Measurements from ENCODE around the gene DGCR8. TPM values are rescaled to one million over a fixed set of nuclear protein-coding genes. Genes with fewer than 3 reads are reported as not detected.
"Not testable (repeated sequence)": the region's sequence is repeated elsewhere in the genome, so short reads cannot be mapped to it uniquely, and the experiment has no call there.

Gene DGCR8
- total RNA-seq, 2 donors from 2014 or later = 8.3 to 12.1 TPM

DNA sequence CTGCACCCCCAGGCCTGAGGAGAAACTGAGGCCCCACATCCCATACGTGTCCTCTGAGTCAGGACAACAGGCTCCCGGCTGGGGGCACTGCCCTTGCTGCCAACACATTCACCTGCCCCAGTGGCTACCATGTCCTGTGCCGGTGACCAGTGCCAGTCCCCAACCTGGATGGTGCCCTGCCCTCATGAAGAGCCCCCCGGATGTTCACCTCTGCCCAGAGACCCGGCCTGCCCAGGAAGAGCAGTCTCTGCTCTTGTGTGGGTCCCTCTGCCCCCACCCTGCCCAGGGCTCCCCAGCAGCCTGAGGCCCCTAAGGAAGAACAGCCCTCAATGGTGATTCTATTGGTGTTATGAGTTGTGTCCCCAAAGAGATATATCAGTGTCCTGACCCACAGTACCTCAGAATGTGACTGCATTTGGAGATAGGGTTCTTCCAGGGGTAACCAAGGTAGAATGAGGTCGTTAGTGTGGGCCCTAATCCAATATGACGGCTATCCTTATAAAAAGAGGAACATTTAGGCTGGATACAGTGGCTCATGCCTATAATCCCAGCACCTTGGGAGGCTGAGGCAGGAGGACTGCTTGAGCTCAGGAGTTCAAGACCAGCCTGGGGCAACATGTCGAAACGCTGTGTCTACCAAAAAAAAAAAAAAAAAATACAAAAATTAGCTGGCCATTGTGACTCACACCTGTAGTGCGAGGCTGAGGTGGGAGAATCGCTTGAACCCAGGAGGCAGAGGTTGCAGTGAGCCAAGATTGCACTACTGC lies 13.2 kb upstream of the DGCR8 start:
- no peaks in the 10 kb centered on the region for H3K27me3 ChIP-seq
- no peak for DNase-seq (ENCODE audit: low spot score)
- TF ChIP-seq, protein P1, sequence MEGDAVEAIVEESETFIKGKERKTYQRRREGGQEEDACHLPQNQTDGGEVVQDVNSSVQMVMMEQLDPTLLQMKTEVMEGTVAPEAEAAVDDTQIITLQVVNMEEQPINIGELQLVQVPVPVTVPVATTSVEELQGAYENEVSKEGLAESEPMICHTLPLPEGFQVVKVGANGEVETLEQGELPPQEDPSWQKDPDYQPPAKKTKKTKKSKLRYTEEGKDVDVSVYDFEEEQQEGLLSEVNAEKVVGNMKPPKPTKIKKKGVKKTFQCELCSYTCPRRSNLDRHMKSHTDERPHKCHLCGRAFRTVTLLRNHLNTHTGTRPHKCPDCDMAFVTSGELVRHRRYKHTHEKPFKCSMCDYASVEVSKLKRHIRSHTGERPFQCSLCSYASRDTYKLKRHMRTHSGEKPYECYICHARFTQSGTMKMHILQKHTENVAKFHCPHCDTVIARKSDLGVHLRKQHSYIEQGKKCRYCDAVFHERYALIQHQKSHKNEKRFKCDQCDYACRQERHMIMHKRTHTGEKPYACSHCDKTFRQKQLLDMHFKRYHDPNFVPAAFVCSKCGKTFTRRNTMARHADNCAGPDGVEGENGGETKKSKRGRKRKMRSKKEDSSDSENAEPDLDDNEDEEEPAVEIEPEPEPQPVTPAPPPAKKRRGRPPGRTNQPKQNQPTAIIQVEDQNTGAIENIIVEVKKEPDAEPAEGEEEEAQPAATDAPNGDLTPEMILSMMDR (IDR thresholded peaks at IDR 0.05) = no peak

DNA sequence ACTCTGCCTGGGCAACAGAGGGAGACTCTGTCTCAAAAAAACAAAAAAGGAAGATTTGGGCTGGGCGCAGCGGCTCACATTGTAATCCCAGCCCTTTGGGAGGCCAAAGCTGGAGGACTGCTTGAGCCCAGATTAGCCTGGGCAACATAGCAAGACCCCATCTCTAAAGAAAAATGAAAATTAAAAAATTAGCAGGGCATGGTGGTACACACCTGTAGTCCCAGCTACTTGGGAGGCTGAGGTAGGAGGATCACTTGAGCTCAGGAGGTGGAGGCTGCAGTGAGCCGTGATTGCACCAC lies 12.7 kb upstream of the DGCR8 start:
- peaks cover 27% of the 10 kb centered on the region for H3K36me3 ChIP-seq
- H3K4me3 ChIP-seq; H3K9me3 ChIP-seq; DNase-seq (ENCODE audit: low spot score); H3K27me3 ChIP-seq; H3K27ac ChIP-seq; H3K4me1 ChIP-seq: not testable (repeated sequence)

More for the DNA sequence above, 13.2 kb upstream of the DGCR8 start:
- Histone ChIP-seq H3K4me3 (no peak overlapping the region), H3K36me3 (peaks cover 32% of the 10 kb centered on the region), H3K4me1 (no peaks in the 10 kb centered on the region), H3K27ac (no peak overlapping the region), H3K9me3 (no peaks in the 10 kb centered on the region)

DNA sequence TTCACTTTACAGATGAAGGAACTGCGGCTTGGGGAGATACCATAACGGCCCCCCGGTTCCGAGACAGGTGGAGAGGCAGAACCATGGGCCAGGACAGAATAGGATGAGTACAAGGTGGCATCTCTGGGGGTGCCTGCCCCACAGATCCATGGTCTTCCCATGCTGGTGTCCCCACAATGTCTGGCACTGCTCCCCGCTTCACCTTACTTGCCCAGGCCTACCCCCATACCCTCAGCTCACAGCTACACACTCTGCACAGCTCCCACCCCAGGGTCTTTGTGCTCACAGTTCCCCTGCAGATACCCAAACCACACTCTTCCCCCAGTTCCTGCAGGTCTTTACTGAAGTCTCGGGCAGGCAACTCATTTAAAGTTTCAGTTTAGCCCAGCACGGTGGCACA lies 11.4 kb upstream of the DGCR8 start:
- H3K27ac ChIP-seq = no peak overlapping the region
- H3K27me3 ChIP-seq = no peaks in the 10 kb centered on the region
- H3K36me3 ChIP-seq = peaks cover 14% of the 10 kb centered on the region
- H3K9me3 ChIP-seq = no peaks in the 10 kb centered on the region
- DNase-seq (ENCODE audit: low spot score) = no peak
- no peak overlapping the region for H3K4me3 ChIP-seq
- H3K4me1 ChIP-seq = no peaks in the 10 kb centered on the region
- TF ChIP-seq, protein P1 (IDR thresholded peaks at IDR 0.05) = no peak

DNA sequence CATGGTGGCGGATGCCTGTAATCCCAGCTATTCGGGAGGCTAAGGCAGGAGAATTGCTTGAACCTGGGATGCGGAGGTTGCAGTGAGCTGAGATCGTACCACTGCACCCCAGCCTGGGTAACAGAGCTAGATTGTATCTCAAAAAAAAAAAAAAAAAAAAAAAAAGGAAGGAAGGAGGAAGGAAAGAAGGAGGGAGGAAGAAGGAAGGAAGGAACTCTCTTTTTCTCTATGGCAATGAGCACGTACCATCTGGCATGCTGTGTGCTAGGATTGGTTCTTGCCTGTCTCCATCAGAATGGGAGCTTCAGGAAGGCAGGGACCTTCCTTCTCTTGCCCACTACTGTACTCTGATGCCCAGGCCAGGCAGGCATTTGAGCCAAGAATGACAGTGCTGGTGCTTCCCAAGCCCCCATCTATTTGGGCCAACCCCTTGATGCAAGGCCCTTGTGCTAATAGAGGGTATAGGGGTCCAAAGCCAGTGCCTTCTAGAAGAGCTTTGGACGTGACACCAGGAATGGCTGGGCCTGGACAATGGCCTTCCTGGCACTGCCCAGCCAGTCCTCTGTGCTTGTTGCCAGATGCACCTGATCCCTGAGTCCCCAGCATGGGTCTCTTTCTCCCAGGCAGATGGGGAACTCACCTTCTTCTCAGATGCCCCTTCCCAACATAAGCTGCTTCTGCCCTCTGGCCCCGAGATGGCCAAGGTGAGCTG lies 10.6 kb upstream of the DGCR8 start:
- no peak overlapping the region for H3K4me3 ChIP-seq

DNA sequence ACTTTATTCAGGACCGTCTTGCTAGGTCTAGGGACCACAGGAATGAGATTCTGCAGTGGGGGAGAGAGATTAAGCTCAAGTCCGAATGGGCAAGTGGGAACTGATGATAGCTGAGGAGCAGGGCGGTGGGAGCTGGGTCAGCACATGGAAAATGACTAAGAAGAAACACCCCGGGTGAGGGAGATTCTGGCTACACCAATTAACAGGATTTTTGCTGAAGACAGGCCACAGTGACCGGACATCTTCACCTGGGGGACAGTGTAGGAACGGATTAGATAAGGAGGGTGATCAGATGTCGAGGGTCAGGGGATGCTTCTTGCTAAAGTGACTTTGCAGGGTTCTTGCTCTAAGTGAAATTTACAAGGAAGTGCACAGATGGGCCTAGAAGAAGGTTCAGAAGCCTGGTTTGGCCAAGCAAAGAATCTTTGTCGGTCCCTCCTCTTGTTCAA lies 8.5 kb upstream of the DGCR8 start:
- Histone ChIP-seq H3K4me1 (no peaks in the 10 kb centered on the region), H3K27ac (no peak overlapping the region), H3K36me3 (no peaks in the 10 kb centered on the region), H3K27me3 (no peaks in the 10 kb centered on the region), H3K4me3 (no peak overlapping the region), H3K9me3 (no peaks in the 10 kb centered on the region)
- TF ChIP-seq, protein P1 (IDR thresholded peaks at IDR 0.05) = no peak
- DNase-seq (ENCODE audit: low spot score) = no peak

More for the DNA sequence above, 10.6 kb upstream of the DGCR8 start:
- peaks cover 6% of the 10 kb centered on the region for H3K36me3 ChIP-seq
- H3K27me3 ChIP-seq = no peaks in the 10 kb centered on the region
- no peak overlapping the region for H3K27ac ChIP-seq
- H3K9me3 ChIP-seq = no peaks in the 10 kb centered on the region
- TF ChIP-seq, protein P1 (IDR thresholded peaks at IDR 0.05) = no peak
- H3K4me1 ChIP-seq = no peaks in the 10 kb centered on the region
- no peak for DNase-seq (ENCODE audit: low spot score)

DNA sequence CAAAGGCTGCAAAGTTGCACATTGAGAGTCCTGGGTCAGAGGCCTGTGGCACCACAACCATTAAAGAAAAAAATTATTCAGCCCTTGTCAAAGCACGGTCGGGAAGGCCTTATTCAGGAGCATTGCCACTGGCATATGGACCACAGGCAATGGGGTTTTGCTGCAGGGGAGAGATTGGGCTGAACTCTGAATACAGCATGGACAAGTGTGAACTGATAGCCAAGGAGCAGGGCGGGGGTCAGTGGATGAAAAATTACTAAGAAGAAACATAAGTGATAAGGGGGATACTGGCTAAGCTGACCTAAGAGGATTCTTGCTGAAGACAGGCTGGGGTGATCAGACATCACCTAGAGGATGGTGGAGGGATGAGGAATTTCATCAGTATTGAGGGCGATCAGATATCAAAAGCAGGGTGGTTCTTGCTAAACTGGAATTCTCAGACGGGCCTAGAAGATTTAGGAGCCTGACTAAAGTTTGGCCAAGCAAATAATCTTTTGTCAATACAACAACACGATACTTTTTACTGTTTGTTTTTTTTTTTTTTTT lies 3.3 kb upstream of the DGCR8 start:
- H3K27ac ChIP-seq = no peak overlapping the region
- H3K4me1 ChIP-seq = peaks cover 0 to 12% of the 10 kb centered on the region in 2 donors
- no peak for DNase-seq (ENCODE audit: low spot score)
- TF ChIP-seq, protein P1 (IDR thresholded peaks at IDR 0.05) = no peak
- H3K36me3 ChIP-seq = no peaks in the 10 kb centered on the region
- H3K27me3 ChIP-seq = no peaks in the 10 kb centered on the region
- no peaks in the 10 kb centered on the region for H3K9me3 ChIP-seq
- H3K4me3 ChIP-seq = no peak overlapping the region

Data from right atrium auricular region (tissue), 2 donors.